Stomach smooth muscle (tissue), 2 donors: ENCODE results near the gene ADCK1.

Source experiments
- H3K27ac ChIP-seq: one replicate; pipeline ENCODE4 v1.7.0; 2013; ENCODE audit warnings: mild to moderate bottlenecking, low read length, inconsistent platforms
- H3K27me3 ChIP-seq, 2 donors: one replicate each; pipeline ENCODE4 v1.7.0; 2013; ENCODE audit warnings: low read length in 2 of 2; ENCODE audit not compliant: insufficient read depth in 2 of 2, control insufficient read depth in 1 of 2
- H3K36me3 ChIP-seq, 2 donors: one replicate each; pipeline ENCODE4 v1.7.0; 2013; ENCODE audit warnings: low read length in 2 of 2; ENCODE audit not compliant: control insufficient read depth in 2 of 2, insufficient read depth in 2 of 2
- H3K4me1 ChIP-seq: one replicate; pipeline ENCODE4 v1.7.0; 2013; ENCODE audit warnings: low read length; ENCODE audit not compliant: control insufficient read depth, insufficient read depth
- H3K4me3 ChIP-seq, 2 donors: one replicate each; pipeline ENCODE4 v1.7.0; 2013; ENCODE audit warnings: low read length in 2 of 2
- H3K9ac ChIP-seq, 2 donors: one replicate each; pipeline ENCODE4 v1.7.0; 2013; ENCODE audit warnings: low read length in 2 of 2, mild to moderate bottlenecking in 1 of 2
- H3K9me3 ChIP-seq, 2 donors: one replicate each; pipeline ENCODE4 v1.7.0; 2013; ENCODE audit warnings: low read length in 2 of 2; ENCODE audit not compliant: control insufficient read depth in 2 of 2
- donor health status: healthy.
- donor health status: Pancreatic carcinoma.

ADCK1 gene

DNA sequence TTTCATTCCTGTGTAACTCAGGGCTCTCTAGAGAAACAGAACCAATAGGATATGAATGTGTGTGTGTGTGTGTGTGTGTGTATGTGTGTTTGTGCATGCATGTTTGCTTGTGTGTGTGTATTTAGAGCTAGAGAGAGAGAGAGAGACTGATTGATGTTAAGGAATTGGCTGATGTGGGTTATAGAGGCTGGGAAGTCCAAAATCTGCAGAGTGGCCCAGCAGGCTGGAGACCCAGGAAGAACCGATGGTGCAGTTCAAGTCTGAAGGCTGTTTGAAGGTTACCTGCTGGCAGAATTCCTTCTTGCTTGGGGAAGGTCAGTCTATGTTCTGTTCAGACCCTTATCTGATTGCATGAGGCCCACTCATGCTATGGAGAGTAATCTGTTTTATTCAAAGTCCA lies 64.7 kb downstream of the ADCK1 start:
- Histone ChIP-seq H3K4me3 (no peak overlapping the region), H3K4me1 (no peaks in the 10 kb centered on the region), H3K27me3 (no peaks in the 10 kb centered on the region), H3K9me3 (no peaks in the 10 kb centered on the region), H3K36me3 (no peaks in the 10 kb centered on the region), H3K9ac (no peak overlapping the region), H3K27ac (no peak overlapping the region)

DNA sequence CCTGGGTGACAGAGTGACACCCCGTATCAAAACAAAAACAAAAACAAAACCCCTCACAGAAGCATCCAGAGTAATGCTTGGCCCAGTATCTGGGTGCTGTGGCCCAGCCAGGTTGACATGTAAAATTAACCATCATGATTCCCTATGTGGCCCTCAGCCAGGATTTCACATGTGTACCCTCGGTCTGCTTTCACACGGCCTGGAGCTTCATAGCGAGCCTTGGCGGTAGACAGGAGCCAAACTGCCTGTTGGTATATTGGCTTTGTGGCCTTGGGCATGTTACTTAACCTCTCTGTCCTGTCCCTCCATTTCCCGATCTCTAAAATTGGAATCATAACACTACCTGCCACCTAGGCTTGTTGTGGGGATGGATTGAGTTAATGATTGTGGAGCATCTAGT lies 65.5 kb downstream of the ADCK1 start:
- H3K4me3 ChIP-seq: no peak overlapping the region
- H3K27me3 ChIP-seq: no peaks in the 10 kb centered on the region
- no peak overlapping the region for H3K27ac ChIP-seq
- H3K36me3 ChIP-seq: no peaks in the 10 kb centered on the region
- H3K9me3 ChIP-seq: no peaks in the 10 kb centered on the region
- H3K9ac ChIP-seq: no peak overlapping the region
- no peaks in the 10 kb centered on the region for H3K4me1 ChIP-seq

DNA sequence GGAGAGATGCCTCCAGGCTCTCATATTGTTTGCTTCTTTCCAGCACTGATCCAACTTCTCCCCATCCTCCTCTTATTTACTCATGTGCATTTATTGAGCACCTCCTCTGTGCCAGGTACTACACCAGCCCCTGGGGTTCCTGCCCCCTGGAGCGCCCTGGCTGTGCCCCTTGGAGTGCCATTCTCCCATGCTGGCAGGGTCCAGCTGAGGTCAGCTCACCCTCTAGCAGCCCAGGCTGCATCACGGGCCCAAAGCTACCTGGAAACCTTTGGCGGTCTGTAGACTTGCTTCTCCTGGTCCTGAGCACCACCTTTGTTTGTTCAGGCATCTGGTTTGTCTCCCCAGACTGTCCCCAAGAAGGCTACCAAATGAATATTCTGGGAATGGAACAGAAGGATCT lies 67.0 kb downstream of the ADCK1 start:
- no peak overlapping the region for H3K9ac ChIP-seq
- no peaks in the 10 kb centered on the region for H3K9me3 ChIP-seq
- no peak overlapping the region for H3K4me3 ChIP-seq
- no peaks in the 10 kb centered on the region for H3K36me3 ChIP-seq
- no peaks in the 10 kb centered on the region for H3K4me1 ChIP-seq
- H3K27me3 ChIP-seq: no peaks in the 10 kb centered on the region
- H3K27ac ChIP-seq: no peak overlapping the region

DNA sequence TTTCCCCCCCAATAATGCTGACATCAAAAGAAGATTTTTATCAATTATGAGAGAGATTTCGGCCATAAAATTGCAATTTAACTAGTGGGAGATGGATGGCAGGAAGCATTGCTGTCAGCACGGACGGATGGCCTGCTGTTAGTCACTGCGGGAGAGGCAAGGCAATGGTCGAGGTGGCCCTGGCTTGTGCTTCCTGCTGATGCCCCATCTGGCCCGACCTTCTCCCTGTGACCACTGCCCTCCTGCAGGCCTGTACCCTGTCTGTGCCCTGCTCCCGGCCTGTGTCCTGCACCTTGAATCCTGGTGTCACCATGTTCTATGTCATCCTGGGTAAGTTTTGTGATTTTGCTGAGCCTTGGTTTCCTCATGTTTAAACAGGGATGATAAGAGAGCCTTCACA lies 67.6 kb downstream of the ADCK1 start:
- Histone ChIP-seq H3K27me3 (no peaks in the 10 kb centered on the region), H3K4me1 (no peaks in the 10 kb centered on the region), H3K4me3 (no peak overlapping the region), H3K36me3 (no peaks in the 10 kb centered on the region), H3K9ac (no peak overlapping the region), H3K27ac (no peak overlapping the region), H3K9me3 (no peaks in the 10 kb centered on the region)

DNA sequence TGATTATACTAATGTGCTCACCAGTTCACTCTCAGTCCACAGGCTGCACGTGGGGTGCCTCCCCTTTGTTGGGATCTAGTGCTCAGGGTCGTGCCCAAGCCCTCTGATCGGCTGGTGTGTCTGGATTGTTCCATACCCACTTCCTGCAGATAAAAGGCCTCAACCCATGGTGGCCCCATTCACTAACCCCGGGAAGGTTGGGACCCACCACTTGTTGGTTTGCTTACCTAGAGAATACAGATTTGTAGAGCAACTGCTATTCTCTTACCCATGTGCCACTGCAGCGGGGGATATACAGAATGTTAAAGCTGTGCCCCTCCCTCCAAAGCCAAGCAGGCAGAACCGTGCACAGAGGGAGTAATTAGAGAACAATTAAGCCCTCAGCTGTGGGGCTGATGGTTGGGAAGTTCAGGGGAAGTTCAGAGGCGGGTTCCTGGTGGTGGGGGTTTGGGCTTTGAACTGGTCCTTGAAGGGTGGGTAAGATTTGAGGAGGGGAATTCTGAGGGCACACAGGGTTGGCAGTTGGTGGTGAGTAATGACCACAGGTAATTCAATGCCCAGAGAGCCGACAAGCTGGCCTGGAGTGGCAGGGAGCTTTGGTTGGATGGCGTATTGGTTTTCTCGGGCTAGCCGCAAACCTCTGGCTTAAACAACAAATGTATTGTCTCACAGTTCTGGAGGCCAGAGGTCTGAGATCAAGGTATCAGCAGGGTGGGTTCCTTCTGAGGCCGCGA lies 68.8 kb downstream of the ADCK1 start:
- Histone ChIP-seq H3K27ac (no peak overlapping the region), H3K4me3 (no peak overlapping the region), H3K9me3 (no peaks in the 10 kb centered on the region), H3K4me1 (no peaks in the 10 kb centered on the region), H3K27me3 (no peaks in the 10 kb centered on the region), H3K36me3 (no peaks in the 10 kb centered on the region), H3K9ac (no peak overlapping the region)

DNA sequence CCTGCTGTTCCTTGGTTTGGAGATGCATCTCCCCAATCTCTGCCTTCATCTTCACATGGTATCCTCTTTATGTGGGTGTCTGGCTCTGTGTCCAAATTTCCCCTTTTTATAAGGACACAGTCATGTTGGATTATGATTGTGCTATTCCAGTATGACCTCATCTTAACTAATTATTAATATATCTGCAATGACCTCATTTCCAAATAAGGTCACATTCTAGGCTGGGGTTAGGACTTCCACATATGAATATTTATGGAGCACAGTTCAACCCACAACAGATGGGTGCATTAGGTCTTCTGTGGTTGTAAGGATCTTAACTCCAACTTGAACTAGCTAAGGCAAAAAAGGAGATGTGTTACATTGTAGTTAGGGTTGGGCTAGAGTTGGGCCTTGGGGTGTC lies 69.4 kb downstream of the ADCK1 start:
- H3K27ac ChIP-seq: no peak overlapping the region
- H3K4me3 ChIP-seq: no peak overlapping the region
- H3K9ac ChIP-seq: no peak overlapping the region
- H3K27me3 ChIP-seq: no peaks in the 10 kb centered on the region
- no peaks in the 10 kb centered on the region for H3K36me3 ChIP-seq
- no peaks in the 10 kb centered on the region for H3K4me1 ChIP-seq
- H3K9me3 ChIP-seq: no peaks in the 10 kb centered on the region

DNA sequence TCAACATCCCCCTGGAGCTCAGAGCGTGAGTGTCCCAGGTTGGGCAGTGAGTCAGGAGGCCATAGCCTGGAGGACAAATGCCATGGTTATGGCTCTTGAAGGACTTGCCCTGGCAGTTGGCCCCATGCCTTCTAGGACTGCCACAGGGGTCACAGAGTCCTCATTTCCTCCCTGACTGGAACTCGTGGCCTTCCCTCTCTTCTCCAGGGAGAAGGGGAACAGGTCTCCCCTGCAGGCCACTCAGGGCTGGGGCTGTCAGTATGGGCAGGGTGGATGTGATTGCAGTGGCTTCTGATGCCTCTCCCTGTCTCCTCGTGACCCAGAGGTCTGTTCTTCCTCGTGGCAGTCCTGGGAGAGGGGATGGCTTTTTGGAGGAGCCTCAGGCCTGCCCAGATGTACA lies 70.7 kb downstream of the ADCK1 start:
- Histone ChIP-seq H3K4me3 (no peak overlapping the region), H3K27ac (no peak overlapping the region)

DNA sequence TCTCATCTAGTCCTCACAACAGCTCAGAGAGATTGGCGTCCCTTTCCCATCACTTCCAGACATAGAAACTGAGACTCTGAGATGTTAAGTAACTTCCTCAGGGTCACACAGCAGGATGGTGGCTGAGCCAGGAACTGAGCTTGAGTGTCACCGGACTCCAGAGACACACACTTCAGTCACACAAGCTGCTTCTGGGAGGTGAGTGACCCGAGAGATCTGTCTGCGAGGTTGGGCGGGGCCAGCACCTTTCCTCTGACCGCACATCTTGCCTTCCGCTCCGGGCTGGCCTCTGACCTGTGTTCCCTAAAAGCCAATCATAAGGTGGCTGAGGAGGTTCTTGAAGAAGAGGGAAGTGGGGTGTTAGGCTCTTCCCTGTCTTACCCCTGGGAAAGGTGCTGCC lies 72.2 kb downstream of the ADCK1 start:
- H3K9me3 ChIP-seq: no peaks in the 10 kb centered on the region
- H3K27ac ChIP-seq: no peak overlapping the region
- H3K4me1 ChIP-seq: no peaks in the 10 kb centered on the region
- H3K36me3 ChIP-seq: peaks cover 0 to 4% of the 10 kb centered on the region in 2 donors
- H3K27me3 ChIP-seq: no peaks in the 10 kb centered on the region
- no peak overlapping the region for H3K9ac ChIP-seq
- no peak overlapping the region for H3K4me3 ChIP-seq

More for the DNA sequence above, 70.7 kb downstream of the ADCK1 start:
- Histone ChIP-seq H3K4me1 (no peaks in the 10 kb centered on the region), H3K9me3 (no peaks in the 10 kb centered on the region), H3K9ac (no peak overlapping the region), H3K27me3 (no peaks in the 10 kb centered on the region), H3K36me3 (peaks cover 0 to 2% of the 10 kb centered on the region in 2 donors)

DNA sequence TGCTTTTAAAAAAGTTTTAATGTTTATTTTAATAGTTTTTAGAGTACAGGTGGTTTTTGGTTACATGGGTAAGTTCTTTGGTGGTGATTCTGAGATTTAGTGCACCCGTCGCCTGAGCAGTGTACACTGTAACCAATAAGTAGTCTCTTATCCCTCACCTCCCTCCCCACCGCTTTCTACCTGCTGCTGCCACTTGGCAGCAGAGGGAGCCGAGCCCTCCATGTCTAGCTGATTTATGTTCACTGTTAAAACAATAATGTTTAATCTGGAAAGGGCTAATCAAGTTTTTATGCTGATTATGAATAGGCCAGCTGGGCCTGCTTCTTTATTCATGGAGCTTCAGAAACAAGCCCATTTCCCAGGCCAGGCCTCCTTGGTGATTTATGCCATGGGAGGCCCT lies 73.1 kb downstream of the ADCK1 start:
- H3K36me3 ChIP-seq: peaks cover 0 to 4% of the 10 kb centered on the region in 2 donors
- no peaks in the 10 kb centered on the region for H3K9me3 ChIP-seq

DNA sequence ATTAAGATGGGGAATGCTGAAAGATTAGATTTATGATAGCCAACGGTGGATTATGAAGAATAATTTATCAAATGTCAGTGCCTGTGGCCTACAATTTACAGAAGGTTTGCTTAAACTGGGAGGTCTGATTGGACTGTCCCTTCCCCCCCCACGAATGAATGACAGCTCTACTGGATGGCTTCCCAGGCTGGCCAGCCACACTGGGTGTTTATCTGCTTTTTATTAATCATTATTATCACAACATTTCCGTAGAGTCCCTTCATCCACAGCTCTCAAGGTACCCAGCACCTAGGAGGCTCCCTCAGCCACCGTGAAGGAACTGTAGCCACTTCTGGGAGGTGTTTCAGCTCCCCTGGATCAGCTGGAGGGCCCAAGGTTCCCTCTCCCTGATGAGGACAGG lies 78.9 kb downstream of the ADCK1 start:
- Histone ChIP-seq H3K4me1 (peaks cover 18% of the 10 kb centered on the region), H3K9ac (no peak overlapping the region), H3K4me3 (no peak overlapping the region), H3K9me3 (no peaks in the 10 kb centered on the region), H3K27ac (no peak overlapping the region), H3K36me3 (peaks cover 0 to 4% of the 10 kb centered on the region in 2 donors), H3K27me3 (no peaks in the 10 kb centered on the region)

More for the DNA sequence above, 73.1 kb downstream of the ADCK1 start:
- no peaks in the 10 kb centered on the region for H3K4me1 ChIP-seq
- H3K9ac ChIP-seq: no peak overlapping the region
- no peak overlapping the region for H3K4me3 ChIP-seq
- H3K27me3 ChIP-seq: no peaks in the 10 kb centered on the region
- H3K27ac ChIP-seq: no peak overlapping the region

DNA sequence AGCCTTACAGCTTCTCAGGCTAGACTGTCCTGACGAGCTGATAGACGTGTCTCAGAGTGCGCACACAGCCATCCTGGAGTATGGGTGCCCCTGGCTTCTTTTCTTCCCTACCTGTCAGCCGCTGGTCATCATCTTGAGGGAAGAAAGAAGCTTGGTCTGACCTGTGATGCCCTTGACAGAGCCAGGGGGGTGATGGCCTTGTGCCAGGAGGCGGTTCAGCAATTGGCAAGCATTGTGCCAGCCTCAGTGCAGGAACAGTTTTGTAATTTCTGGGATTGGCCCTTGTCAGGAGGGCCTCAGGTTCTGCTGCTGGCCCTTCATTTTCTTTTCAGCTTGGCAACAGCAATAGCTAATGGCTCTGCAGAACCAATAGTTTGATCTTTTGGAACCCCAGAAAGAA lies 80.1 kb downstream of the ADCK1 start:
- no peaks in the 10 kb centered on the region for H3K27me3 ChIP-seq
- H3K4me3 ChIP-seq: no peak overlapping the region
- peaks cover 0 to 4% of the 10 kb centered on the region in 2 donors for H3K36me3 ChIP-seq
- no peaks in the 10 kb centered on the region for H3K9me3 ChIP-seq
- peaks cover 18% of the 10 kb centered on the region for H3K4me1 ChIP-seq
- no peak overlapping the region for H3K9ac ChIP-seq
- H3K27ac ChIP-seq: no peak overlapping the region
